Lower leg skin (tissue), 3 donors: ENCODE results near the gene EIF2B5.

Experiments used
- CTCF ChIP-seq, 3 donors: fragments of 450-650 bp; IDR thresholded peaks; one replicate each; pipeline ENCODE4 v1.5.1; 2016; ENCODE audit warnings: antibody characterized with exemption in 3 of 3, mild to moderate bottlenecking in 3 of 3, moderate library complexity in 2 of 3
- POLR2A ChIP-seq, 2 donors: fragments of 450-650 bp; IDR thresholded peaks; one replicate each; pipeline ENCODE4 v1.6.1; 2016 to 2017; ENCODE audit warnings: antibody characterized with exemption in 2 of 2, mild to moderate bottlenecking in 1 of 2, moderate library complexity in 1 of 2

DNA sequence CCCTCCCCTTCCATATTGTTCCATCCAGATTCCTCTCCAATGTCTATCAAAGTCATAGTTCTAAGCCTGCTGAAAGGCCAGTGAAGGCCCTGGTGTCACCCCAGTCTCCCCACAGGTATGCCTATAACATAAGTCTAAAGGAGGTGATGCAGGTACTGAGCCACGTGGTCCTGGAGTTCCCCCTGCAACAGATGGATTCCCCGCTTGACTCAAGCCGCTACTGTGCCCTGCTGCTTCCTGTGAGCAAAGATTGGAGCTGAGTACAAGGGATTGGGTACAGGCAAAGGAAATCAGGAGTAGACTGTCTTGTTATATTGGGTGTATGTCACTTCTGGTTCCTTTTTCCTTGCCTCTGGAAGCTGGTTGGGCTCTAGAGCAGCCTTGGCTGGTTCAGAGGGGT is 8.2 kb downstream of the EIF2B5 start:
- TF ChIP-seq CTCF (IDR thresholded peaks at IDR 0.05) = no peak
- TF ChIP-seq POLR2A (IDR thresholded peaks at IDR 0.05) = no peak
